Bone marrow (tissue), 2 donors: ENCODE measurements around the gene PNPLA8.
"Not testable (repeated sequence)": the region's sequence is repeated elsewhere in the genome, so short reads cannot be mapped to it uniquely, and the experiment has no call there.

Experiments used
- DNase-seq, 2 donors: peaks; one replicate each; lab custom pipeline; 2025; lab: John Stamatoyannopoulos, UW

PNPLA8 gene

GRCh38 chr7:108528183-108528712 lies 2.3 kb upstream of the PNPLA8 start:
- DNase-seq = no peak

DNA sequence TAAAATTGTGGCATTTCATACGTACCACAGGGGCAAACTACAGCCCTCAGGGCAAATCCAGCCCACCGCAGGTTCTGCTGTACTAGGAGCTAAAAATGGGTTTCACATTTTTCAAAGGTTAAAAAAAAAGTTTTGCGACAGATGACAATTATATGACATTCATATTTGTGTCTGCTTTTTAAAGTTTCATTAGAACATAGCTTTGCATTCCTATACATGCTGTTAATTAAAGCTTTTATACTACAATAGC lies 758 bp upstream of the PNPLA8 start:
- no peak for DNase-seq

GRCh38 chr7:108525327-108525984 lies 479 bp downstream of the PNPLA8 start:
- peak in 1 of 2 donors; percentile 4 for DNase-seq

- no peak for DNase-seq
Observed at GRCh38 chr7:108522780-108523179, 3.2 kb downstream of the PNPLA8 start.

- DNase-seq = no peak
Observed at GRCh38 chr7:108517951-108518350, 8.0 kb downstream of the PNPLA8 start.

- no peak for DNase-seq
Observed at GRCh38 chr7:108515630-108516029, 10.3 kb downstream of the PNPLA8 start.

DNA sequence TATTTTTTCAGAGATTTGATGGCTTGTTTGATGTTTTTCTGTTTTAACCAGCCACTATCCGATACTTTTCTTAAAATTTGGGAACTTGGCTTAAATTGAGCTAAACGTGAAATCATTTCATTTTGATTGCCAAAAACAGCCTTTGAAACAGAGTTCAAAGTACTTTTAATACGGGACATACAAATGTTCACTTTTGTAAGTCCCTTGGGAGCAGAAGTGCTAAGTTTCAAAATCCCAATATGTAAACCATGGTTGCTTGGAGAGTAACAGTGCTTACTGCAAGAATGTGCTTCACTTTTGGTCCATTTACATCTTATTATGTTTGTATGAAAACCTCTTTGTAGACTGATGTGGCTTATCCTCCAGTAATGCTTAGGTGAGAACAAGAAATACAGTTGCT lies 10.9 kb downstream of the PNPLA8 start:
- DNase-seq = no peak

DNA sequence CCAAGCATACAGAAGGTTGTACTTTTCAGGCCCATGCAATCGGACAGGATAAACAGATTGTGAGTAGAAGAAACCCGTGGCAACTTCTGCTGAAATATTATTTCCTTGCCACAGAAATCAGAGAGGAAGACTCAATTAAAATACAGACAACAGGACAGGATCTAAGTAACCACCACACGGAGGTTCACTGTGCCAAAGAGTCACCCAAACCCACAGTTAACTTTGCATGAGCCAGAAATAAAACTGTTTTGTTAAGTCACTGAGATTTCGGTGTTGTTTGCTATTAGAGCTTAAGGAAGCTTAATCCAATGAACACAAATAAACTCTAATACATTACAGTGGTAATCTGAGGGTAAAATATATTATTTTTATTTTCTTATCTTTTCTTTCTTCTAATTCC lies 14.0 kb downstream of the PNPLA8 start:
- DNase-seq = no peak

DNA sequence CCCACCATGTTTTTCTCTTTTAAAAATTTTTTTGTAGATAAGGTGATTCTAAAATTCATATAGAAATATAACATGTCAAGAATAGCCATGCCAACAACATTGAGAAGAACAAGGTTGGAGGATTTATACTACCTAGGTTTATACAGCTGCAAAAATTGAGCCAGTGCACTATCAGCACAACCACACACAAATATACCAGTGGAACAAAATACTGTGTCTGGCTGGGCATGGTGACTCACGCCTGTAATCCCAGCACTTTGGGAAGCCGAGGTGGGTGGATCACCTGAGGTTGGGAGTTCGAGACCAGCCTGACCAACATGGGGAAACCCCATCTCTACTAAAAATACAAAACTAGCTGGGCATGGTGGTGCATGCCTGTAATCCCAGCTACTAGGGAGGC lies 21.4 kb downstream of the PNPLA8 start:
- DNase-seq = not testable (repeated sequence)

DNA sequence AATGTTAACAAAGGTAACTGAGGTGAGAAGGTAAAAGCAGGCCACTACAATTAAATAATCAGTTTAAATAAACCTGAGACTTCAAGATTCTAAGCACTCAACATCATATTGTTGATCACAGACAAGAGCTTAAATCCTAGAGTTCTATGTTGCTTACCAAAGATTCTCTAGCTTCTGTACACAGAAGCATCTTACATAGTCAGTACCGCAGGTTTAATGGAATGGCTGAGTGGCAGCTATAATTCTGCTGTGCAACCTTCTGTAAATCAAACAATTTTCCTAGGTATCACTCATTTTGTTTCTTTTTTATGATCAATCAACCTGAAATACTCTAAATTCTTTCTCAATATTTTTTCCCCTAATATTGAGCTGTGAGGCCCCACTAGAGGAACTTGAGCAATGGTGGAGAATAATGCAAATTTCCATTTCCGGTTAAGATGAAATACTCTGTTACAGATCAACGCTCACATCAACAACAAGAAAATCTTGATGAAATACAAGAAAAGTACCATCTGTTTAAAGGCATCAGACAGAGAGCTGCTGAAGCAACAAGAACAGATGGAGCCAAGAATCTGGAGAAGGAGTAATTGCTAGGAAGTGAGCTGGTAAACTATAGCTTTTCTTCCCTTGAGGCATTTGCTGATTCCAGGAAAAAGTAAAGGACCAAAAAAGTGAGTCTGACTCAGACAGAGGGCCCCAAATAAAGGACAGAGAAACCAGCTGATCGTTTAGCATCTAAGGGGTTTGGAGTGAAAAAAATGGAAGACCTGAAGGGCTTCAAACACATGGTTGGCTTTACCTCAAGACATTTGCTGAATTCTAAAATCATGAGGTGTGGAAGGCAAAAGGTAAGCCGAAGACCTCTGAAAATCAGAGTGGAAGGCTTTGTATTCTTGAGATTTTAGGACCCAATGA lies 22.6 kb downstream of the PNPLA8 start:
- DNase-seq = no peak

- DNase-seq = no peak
Observed at GRCh38 chr7:108499566-108499965, 26.4 kb downstream of the PNPLA8 start.

DNA sequence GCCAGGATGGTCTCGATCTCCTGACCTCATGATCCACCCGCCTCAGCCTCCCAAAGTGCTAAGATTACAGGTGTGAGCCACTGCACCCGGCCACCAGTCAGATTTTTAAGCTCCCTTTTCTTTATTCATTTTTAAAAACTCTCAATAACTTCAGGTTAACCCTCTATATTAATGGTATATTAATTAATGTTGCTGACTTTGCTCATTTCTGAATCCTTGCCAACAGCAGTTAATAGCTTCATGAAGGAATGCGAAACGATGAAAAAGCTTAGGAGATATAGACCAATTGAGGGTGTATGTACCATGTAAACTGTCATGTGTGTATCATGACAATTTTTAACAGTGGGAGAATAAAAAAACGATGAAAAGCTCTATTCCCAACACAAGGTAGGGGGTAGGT lies 27.5 kb downstream of the PNPLA8 start:
- no peak for DNase-seq

DNA sequence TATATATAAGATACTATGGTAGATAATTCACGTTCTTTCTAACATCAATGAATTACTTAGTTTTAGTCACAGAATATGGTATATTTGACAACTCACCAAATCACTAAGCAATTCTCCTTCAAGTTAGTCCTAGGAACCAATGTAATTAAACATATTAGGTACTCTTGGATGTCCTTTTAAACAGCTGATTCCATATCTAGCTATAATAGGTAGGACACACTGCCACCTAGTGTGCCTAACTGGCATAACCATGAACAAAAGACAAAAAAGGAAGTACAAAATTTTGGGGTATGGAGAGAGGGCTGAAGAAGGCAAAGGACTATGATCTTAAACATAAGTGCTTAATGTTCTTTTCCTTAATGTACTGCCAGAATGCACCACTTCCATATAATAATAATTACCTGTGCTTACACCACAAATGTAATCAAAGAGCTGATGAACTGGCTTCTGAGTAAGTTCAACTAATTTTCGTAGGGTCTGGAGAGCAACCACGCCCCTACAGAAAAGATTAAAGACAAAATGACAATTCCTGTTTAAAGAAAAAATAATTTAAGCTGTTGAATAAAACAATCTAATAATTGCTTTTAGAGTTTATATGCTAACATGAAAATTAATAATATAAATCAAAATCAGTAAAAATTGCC lies 28.7 kb downstream of the PNPLA8 start:
- peak in 1 of 2 donors; percentile 49 for DNase-seq

DNA sequence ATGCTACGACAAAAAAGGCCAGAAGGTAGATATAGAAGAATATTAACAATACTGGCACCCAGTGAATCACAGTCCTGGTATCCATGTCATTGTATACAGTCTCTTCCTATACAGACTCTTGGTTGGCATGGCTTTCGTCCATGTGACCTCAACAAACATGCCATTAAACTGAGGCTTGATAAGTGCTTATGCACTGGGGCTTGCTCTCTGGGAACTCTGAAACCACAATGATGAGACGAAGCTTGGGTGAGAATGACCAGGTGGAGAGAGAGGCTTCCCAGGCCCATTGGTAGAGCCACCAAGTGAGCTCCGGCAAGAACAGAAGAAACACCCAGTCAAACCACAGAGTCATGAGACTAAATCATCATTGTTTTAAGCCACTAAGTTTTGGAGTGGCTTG lies 33.2 kb downstream of the PNPLA8 start:
- no peak for DNase-seq

DNA sequence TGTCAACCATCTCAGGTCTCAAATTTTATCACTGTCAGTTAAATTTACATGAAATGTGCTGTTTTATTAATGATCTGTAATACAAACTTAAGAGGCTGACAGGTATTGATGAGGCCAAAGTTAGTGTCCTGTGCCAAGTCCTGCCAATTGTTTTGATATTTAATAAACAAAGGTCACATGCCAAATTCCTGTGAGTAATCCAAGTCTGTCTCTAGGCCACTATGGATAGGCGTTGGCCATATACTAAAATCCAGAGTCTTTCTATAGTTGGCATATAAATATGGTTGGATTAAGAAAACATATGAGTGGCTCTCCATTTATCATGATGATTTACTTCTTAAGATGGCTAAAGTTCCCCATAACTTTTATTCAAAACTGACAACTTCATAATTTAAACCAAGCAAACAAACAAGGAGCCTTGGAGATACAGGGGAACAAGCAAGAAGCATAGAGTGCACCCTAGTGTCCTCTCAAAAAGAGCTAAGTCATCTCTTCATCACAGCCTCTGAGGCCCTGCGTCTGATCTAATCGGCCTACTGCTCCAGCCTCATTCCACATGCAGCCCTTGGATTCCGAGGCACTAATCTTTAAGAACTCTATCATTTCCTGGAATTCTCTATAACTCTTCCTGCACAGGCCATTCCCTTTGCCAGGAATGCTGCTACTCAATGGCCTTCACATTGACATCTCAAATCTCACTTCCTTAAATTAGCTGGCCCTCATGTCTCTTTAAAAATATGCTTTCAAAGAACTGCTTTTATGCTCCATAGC lies 37.0 kb downstream of the PNPLA8 start:
- no peak for DNase-seq

DNA sequence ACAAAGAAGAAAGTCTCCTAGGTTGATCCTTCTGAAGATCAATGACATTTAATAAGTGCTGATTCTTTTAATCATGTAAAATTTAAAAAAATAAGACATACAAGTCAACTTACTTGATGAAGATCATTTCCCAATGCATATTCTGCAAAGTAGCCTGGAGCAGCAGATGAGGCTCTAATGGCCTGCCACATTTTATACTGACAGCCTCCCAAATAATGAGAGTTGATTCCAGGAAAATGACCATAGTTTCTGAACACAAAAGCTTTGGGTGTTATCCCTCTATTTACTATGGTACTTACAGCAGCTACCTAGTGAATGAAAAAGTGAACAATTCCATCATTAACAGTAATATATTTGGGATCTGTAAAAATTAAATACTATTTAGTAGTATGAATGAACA lies 38.3 kb downstream of the PNPLA8 start:
- DNase-seq = no peak

DNA sequence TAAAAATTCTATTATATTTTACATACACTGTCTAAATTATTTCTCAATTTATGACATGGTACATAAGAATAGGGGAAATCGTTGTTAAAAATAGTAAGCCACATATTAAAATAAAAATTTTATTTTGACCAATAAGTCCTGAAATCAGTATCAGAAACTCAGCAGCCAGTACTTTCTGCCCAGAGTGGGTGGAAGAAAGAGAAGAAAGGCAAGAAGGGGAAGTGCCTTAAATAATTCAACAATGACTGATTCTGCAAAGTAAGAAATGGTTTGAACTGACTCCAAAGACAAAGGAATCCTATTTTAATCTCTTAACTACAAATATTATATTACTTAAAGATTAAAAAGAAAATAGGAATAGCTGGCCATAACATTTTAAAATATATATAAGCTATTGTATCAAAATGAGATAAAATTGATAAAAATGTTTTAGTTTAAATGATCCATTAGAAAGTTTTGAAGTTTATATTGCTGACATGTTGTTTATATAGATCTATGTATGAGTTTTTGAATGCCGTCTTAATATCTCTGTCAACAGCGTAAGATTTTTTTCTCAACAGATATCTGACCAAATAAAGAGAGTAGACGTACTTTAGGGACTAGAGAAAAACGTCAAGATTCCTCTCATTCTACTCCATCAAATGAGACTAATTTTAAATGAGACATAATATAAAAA lies 39.5 kb downstream of the PNPLA8 start:
- DNase-seq = no peak

- no peak for DNase-seq
Observed at GRCh38 chr7:108484137-108484536, 41.8 kb downstream of the PNPLA8 start.

GRCh38 chr7:108480311-108480710 lies 45.6 kb downstream of the PNPLA8 start:
- DNase-seq = no peak

DNA sequence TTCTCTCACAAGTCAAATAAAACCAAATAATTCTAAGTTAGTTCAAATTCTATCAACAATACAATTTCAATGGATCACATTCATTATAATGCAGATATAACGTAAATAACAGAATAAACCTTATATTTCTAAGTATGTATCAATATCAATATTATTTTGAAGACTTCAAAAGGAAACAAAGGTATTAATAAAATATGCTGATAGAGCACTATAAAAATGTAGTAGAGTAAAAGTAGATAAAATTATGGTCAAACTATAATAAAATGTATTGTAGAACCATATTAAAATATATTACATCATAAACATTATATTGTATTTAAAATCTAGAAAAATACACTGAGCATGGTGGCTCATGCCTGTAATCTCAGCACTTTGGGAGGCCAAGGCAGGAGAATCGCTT lies 46.2 kb downstream of the PNPLA8 start:
- no peak for DNase-seq

- DNase-seq = no peak
Observed at GRCh38 chr7:108479118-108479517, 46.8 kb downstream of the PNPLA8 start.

DNA sequence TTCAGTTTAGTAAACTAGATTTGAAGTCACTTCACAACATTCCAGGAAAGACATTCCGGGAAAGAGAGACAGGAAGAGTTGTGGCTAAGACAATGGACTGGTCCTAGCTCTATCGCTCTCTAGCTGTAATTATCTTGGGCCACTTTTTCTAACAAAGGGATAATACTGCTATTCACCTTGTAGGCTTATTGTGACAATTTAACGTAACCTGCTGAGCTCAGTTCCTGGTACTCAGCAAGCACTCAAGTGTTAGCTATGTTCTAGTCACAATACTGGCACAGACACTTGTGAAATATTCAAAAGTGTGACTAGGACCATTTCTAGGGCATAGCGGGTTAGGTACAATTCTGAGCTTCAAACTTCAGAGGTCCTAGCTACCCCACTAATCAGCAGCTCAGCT lies 57.7 kb downstream of the PNPLA8 start:
- no peak for DNase-seq
